GM10248 (cell line): Measurements from ENCODE around the gene CDCA4.
A peak's percentile ranks its signal among the peaks of the same experiment; 100 is the strongest.

Experiments
- CTCF ChIA-PET: fragments of 300-600 bp; sonication (Branson Sonifier 250); formaldehyde crosslinking; extraction: SDS; loops from one replicate; lab custom pipeline; 2021; ENCODE audit warnings: antibody characterized with exemption; lab: Yijun Ruan, JAX
- POLR2A ChIA-PET: fragments of 350-650 bp; sonication (Branson Sonifier 250); formaldehyde crosslinking; extraction: SDS; loops from one replicate; lab custom pipeline; 2020; ENCODE audit warnings: antibody characterized with exemption; lab: Yijun Ruan, JAX
- DNase-seq: peaks from one replicate; pipeline ENCODE4 v3.0.0; 2012; ENCODE audit errors: extremely low spot score
- TF ChIP-seq, protein P1 (sequence below): IDR thresholded peaks from 2 replicates; pipeline ENCODE4 v1.5.1; 2012; ENCODE audit warnings: mild to moderate bottlenecking, low read depth; ENCODE audit errors: extremely low read depth, missing control alignments, control extremely low read depth

Gene CDCA4

GRCh38 chr14:105063056-105063455 lies 42.2 kb upstream of the CDCA4 start:
- POLR2A ChIA-PET: interaction anchor here (0.6 kb wide), 1 partner anchor 134 kb away, joined by 3 read pairs; no protein-coding TSS in a partner anchor
- TF ChIP-seq, protein P1, sequence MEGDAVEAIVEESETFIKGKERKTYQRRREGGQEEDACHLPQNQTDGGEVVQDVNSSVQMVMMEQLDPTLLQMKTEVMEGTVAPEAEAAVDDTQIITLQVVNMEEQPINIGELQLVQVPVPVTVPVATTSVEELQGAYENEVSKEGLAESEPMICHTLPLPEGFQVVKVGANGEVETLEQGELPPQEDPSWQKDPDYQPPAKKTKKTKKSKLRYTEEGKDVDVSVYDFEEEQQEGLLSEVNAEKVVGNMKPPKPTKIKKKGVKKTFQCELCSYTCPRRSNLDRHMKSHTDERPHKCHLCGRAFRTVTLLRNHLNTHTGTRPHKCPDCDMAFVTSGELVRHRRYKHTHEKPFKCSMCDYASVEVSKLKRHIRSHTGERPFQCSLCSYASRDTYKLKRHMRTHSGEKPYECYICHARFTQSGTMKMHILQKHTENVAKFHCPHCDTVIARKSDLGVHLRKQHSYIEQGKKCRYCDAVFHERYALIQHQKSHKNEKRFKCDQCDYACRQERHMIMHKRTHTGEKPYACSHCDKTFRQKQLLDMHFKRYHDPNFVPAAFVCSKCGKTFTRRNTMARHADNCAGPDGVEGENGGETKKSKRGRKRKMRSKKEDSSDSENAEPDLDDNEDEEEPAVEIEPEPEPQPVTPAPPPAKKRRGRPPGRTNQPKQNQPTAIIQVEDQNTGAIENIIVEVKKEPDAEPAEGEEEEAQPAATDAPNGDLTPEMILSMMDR: no peak
- CTCF ChIA-PET: interaction anchor here (1.6 to 14.7 kb wide), 3 partner anchors 18 to 186 kb away, joined by 3 to 148 read pairs (median 140); no protein-coding TSS in a partner anchor
- DNase-seq: no peak

DNA sequence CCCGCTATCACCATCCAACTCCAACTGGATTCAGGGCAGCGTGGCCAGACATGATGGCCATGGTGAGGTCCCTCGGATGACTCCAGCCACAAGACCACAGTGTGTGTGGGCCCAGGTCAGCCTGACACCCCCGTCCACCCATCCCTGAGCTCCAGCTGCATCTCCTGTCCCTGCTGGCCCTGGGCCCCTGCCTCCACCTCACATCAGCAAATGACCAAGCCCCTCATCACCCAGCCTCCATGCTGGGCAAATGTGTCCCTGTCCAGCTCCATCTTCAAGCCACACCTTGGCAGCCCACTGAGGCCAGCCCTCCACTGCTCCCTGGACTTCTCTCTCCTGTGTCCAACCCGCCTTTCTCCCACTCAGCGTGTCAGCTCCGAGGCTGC lies 41.2 kb upstream of the CDCA4 start:
- ChIA-PET POLR2A (interaction anchor here (0.5 to 0.7 kb wide), 2 partner anchors 233 to 1455 kb away, joined by 5 read pairs; no protein-coding TSS in a partner anchor), CTCF (interaction anchor here (0.8 to 14.7 kb wide), 4 partner anchors 12 to 26 kb away, joined by 3 to 148 read pairs (median 72); no protein-coding TSS in a partner anchor)
- TF ChIP-seq, protein P1: no peak
- no peak for DNase-seq

GRCh38 chr14:105061428-105062047 lies 40.7 kb upstream of the CDCA4 start:
- TF ChIP-seq, protein P1: no peak
- POLR2A ChIA-PET: interaction anchor here (0.6 to 1.2 kb wide), 3 partner anchors 127 to 1454 kb away, joined by 3 to 5 read pairs (median 3); no protein-coding TSS in a partner anchor
- peak; percentile 76 for DNase-seq
- CTCF ChIA-PET: interaction anchor here (0.8 to 14.7 kb wide), 6 partner anchors 10 to 428 kb away, joined by 3 to 148 read pairs (median 4); no protein-coding TSS in a partner anchor

DNA sequence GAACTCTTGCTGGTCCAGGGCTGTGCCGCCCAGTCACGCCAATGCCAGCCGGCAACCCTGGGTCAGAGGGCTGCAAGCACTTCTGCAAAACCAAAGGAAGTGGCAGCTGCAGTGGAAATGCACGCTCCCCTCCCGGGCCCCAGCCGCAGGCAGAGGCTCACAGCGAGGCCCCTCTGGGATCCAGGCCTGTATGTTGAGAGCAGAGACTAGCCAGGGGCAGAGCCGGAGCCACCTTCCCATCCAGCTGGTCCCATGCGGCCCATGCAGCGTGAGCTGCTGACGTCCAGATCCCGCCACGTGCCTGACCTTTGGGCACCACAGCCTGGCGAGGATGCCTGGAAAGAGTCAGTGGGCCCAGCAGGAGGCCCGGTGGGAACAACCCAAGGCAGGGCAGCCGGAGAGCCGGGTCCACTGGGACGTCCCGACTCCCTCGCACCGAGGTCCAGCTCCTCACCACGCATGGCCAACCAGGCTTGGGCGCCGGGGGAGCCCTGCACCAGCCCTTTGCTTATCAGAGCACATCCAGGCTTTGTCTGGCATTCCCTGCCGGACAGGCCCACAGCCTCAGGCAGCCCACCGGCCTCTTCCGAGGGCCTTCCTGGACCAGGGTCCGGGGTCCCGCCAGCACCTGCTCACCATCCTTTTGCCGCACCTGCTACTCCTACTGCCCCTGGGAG lies 40.0 kb upstream of the CDCA4 start:
- TF ChIP-seq, protein P1: no peak
- DNase-seq: no peak
- ChIA-PET POLR2A (interaction anchor here (0.6 to 1.2 kb wide), 2 partner anchors 126 to 385 kb away, joined by 3 read pairs; no protein-coding TSS in a partner anchor), CTCF (interaction anchor here (0.8 to 14.7 kb wide), 6 partner anchors 10 to 429 kb away, joined by 3 to 148 read pairs (median 4); no protein-coding TSS in a partner anchor)

GRCh38 chr14:105059925-105060565 lies 39.2 kb upstream of the CDCA4 start:
- ChIA-PET POLR2A (no interaction called here), CTCF (interaction anchor here (13.0 to 14.7 kb wide), 2 partner anchors 15 to 28 kb away, joined by 140 to 148 read pairs; no protein-coding TSS in a partner anchor)
- TF ChIP-seq, protein P1: no peak
- DNase-seq: no peak
